HG03520 (cell line): ENCODE data around the gene SLC22A23.

ENCODE experiments used
- ATAC-seq: cut with Tn5 transposase; IDR thresholded peaks from one replicate; pipeline ENCODE4 v1.9.1; 2021; ENCODE audit warnings: mild to moderate bottlenecking, moderate library complexity; ENCODE audit not compliant: unreplicated experiment

SLC22A23 gene

GRCh38 chr6:3423439-3424184 is 33.2 kb downstream of the SLC22A23 start:
- no peak for ATAC-seq

- no peak for ATAC-seq
Measured at GRCh38 chr6:3422435-3423070, 34.3 kb downstream of the SLC22A23 start.

- ATAC-seq: no peak
Measured at GRCh38 chr6:3421791-3422434, 34.9 kb downstream of the SLC22A23 start.

GRCh38 chr6:3421143-3421542 is 35.7 kb downstream of the SLC22A23 start:
- ATAC-seq: no peak

DNA sequence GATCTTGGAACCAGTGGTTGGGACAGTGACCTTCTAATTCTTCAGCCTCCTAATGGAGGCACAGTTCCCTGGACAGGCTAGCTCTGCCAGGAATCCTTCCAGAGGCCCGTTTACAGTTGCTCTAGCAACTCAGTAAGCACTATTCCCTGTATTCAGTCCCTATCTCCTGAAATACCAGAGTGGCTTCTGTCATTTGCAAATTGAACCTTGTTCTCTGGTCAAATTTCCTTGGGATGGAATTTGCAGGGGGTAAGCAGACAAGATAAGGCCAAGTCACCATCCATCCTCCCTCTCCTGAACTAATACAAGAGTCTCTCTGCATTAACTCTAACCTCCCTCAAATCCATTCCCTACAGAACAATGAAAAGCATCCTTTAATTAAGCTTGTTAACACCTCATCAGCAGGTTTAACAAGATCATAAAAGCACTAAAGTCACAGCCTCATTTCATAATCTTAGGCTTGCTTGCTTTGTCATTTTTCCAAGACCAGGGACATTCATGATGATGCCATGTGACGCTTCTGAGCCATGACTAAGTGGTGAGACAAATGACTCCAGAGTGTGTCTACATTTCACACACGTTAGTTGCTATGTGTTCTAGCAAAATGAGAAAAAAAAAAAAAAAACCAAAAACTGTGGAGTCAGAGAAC is 37.1 kb downstream of the SLC22A23 start:
- no peak for ATAC-seq

DNA sequence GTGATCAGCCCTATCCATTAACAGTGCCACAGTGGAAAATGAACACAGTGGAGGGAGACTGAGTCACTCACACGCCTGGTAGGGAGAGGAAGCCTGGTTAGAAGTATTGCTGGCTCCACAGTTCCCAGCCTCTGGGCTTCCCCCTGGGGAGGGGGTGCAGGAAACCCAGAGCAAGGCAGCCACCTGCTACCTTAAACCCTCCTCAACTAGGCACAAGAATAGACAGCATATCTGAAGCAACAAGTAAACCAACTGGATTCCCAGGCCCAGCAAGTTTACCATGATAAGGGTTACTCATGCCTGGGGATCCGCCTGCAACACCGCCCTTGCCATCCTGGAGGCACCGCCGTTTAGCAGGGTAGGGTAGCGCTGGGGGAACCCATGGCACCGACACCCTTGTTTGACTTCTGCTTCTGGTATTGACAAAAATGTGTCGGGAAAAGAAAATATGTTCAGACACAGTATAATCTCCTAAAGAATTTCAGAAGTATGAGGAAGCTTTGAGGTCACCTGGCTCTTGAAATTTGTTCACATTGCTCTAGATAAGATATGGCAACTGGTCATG is 38.3 kb downstream of the SLC22A23 start:
- ATAC-seq: no peak

DNA sequence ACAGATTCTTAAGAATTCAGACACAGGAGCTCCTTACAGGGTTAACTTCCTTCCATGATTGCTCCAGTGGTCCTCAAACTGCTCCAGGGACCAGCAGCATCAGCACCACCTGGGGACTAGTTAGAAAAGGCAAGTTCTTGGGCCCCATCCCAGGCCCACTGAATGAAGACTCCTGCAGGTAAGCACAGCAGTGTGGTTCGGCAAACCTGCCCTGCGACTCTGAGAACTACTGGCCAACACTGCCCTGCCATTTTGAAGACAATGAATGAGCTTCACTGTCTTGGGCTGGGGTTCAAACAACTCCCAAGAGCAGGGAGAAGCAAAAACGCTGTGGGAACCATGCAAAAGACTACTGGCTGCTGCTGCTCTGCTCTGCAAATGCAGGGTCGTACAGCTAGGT is 39.4 kb downstream of the SLC22A23 start:
- no peak for ATAC-seq

DNA sequence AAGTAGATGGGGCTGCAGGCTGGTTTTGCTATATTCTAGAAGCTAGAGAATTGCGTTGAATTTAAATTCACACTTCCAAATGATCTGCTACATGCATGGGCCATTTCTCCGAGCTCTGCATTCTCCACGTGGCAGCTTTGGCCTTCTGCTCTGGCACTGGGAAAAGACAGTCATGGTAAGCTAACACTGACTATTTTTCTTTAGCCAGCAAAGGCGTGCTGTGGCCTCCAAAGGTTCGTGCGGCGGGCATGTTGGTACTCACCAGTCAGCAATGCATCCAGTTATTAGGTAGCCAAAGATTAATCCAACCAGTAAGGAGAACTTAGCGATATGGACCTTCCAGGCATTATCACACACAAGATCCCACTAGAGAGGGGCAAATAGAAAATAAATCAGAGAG is 41.4 kb downstream of the SLC22A23 start:
- ATAC-seq: no peak

GRCh38 chr6:3415082-3415453 is 41.8 kb downstream of the SLC22A23 start:
- no peak for ATAC-seq

DNA sequence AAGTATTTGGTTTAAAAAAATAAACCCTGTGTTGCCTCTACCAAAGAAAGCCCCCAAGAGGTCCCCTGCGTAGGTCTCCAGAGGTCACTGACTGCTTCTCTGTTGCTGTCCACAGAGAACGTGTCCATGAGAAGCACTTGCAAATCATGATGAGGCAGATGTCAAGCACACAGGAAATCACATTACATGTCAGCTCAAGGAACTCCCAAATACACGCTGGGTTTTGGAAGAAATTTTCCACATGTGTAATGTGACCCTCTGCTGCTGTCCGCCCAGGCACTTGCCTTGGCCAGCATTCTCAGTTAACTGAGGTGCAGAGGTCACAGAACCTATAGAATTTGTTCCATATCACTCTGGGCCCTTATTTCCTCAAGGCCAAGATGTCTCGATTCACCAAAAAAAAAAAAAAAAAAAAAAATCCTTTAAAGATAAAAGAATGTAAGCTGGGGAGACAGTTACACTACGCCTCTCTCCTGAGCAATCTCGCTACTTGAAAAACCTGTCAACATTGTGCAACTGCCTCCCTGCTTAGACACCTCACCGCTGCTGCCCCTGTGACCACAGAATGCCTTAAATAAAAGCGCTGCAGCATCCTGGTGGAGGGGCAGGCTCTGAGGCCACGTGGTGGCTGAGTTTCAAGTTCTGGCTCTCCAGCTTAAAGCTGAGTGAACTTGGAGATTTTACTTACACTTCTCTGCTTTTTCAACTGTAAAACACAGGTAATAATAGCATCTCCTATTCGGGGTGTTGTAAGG is 42.3 kb downstream of the SLC22A23 start:
- no peak for ATAC-seq

DNA sequence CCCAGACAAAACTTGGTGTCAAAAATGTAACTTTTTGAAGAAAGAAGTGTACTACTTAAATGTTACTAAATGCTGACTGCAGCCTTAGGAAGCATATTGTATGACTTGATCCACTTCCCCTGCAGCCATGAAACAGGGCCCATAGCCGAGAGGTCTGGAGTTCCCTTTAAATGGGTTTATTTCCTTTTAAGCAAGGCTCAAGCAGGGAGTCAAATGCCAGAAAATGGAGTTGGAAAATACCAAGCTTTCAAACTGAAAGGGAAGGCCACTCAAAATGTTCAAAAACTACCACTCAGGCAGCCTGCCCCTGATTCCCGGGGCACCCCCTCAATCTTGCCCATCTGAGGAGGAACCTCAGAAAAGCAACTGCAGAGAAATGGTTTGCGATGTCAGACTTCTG is 43.3 kb downstream of the SLC22A23 start:
- no peak for ATAC-seq

- ATAC-seq: no peak
Measured at GRCh38 chr6:3412779-3413500, 43.9 kb downstream of the SLC22A23 start.

DNA sequence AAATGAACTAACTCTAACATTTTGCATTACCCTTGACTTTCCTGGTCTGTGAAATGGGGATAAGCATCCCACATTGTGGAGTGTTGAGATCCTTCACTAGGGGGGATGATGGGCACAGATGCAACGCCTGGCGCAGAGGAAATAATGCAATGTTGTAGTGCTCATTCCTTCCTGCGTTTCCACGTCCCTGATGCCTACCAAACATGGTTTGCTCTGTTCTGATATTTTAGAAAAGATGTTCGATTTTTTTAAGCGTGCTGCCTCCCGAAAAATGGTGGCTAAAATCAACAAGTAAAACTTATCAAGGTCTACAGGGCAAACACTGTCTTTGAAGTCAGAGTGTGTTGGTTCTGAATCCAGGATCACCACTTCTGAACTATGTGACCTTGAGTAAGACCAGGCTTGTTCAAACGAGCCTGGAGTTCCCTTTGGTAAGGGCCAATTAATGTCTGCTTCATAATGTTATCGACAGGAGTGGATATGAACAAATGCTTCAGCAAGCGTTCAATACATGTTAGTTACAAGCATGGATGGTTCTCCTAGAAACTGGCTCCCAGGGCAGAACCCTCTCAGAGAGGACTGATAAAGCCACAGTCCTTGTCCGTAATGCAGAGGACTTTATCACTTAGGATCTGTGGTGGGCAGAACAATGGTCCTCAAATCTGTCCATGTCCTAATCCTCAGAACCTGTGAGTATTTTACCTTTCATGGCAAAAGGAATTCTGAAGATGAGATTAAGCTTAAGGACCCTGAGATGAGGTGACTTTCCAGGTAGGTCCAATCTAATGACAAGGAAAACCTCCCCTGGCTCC is 44.7 kb downstream of the SLC22A23 start:
- ATAC-seq: no peak

- no peak for ATAC-seq
Measured at GRCh38 chr6:3410385-3411360, 46.2 kb downstream of the SLC22A23 start.

- ATAC-seq: no peak
Measured at GRCh38 chr6:3409699-3410384, 47.0 kb downstream of the SLC22A23 start.

DNA sequence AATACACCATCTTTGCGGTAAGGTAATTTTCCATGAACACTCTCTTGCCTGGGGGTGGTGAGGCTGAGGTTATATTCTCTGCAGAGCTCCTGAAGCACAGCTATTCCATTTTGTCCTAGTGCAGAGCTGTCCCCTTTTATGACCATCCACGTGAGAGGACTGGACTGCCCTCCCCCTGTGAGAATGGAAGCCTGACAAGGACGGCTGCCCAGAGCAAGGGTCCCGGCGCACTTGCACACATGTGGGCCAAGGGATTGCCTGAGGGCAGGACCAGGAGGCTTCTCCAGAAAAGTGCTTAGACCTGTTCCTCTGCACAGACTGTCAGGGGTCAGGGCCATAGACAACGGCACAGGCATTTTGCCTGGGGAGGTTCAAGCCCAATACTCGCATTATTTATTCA is 48.2 kb downstream of the SLC22A23 start:
- no peak for ATAC-seq

- ATAC-seq: no peak
Measured at GRCh38 chr6:3407840-3408239, 49.0 kb downstream of the SLC22A23 start.
